HG02885 (cell line): ENCODE data around the gene EEF1AKMT4.
A peak's percentile ranks its signal among the peaks of the same experiment; 100 is the strongest.

Source experiments
- ATAC-seq: cut with Tn5 transposase; IDR thresholded peaks from one replicate; pipeline ENCODE4 v1.9.1; 2021; ENCODE audit warnings: mild to moderate bottlenecking; ENCODE audit not compliant: unreplicated experiment, poor library complexity

Gene EEF1AKMT4

GRCh38 chr3:184295771-184296170 is 46.3 kb downstream of the EEF1AKMT4 start:
- ATAC-seq = no peak

DNA sequence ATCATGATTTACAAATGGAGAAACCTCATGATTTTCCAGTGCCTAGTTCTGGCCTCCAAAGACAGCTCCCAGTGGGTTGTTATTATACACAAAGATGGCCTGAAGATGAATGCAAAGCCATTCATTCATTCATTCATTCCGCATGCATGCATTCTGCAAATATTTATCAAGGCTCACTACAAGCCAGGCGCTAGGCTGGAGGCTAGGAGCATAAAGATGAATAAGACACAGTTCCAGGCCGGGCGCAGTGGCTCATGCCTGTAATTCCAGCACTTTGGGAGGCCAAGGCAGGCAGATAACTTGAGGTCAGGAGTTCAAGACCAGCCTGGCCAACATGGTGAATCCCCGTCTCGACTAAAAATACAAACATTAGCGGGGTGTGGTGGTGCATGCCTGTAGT is 47.1 kb downstream of the EEF1AKMT4 start:
- ATAC-seq = no peak

DNA sequence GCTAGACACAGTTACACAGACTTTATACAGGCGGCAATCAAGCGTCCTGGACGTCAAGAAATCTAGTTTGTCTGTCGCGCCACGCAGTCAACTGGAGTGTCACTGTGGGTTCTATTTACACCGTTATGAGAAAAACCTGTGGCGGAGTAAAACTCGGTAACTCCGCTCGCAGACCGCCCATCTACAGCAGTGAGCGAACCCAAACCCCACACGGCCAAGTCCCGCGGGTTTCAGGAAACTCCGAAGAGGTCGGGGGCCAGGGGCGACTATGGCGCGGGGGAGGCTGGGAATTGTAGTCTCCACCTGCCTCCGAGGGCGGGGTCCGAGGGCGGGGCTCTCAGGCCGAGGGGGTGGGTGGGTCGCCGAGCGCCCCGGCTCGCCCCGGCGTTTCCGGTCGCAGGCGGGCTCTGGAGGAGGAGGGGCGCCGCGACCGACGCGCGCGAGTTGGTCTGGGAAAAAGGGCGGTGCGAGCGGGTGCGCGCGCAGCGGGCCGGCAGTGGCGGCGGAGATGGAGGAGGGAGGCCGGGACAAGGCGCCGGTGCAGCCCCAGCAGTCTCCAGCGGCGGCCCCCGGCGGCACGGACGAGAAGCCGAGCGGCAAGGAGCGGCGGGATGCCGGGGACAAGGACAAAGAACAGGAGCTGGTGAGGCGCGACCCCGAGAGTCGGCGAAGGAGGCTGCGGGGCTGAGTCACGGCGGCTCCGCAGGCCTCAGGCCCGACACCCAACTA is 49.5 kb downstream of the EEF1AKMT4 start, which contains the start of gene PSMD2:
TSS of gene PSMD2 (plus strand) at position 483 of the 729 bp plus-strand sequence. CDS start at position 509, 26 bp downstream.
- ATAC-seq = peak; percentile 95

DNA sequence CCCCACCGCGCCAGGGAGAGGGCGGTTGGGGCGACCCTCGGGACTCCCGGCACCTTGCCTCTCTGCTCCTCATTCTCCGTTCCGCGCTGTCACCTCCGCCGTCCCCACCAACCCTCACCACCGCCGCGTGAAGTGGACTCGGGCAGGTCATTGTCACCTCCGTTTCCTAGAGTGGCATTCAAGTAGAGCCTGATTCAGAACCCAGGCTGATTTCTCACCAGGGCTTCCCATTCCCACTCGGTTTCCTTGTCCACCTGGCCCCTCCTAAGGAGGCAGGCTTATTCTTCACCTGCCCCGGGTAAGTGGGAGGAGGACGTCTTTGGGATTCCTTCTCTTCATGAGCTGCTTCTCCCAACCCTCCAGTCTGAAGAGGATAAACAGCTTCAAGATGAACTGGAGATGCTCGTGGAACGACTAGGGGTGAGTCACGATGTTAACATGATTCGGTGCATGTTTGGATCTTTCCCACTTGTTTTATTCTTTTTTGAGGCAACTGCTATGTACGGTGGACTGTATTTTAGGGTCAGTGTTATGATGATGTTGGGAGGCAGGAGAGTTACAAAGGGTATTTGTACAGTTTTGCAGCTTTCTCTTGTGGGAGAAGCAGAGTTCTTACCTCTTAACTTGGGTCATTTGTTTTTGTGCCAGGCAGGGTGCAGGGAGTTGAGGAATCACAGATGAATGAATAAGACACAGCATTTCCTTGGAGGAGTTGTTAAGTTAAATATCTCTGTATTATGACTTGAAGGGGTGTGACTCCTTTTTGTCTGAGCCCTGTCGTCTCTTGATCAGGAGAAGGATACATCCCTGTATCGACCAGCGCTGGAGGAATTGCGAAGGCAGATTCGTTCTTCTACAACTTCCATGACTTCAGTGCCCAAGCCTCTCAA is 50.3 kb downstream of the EEF1AKMT4 start:
- no peak for ATAC-seq

DNA sequence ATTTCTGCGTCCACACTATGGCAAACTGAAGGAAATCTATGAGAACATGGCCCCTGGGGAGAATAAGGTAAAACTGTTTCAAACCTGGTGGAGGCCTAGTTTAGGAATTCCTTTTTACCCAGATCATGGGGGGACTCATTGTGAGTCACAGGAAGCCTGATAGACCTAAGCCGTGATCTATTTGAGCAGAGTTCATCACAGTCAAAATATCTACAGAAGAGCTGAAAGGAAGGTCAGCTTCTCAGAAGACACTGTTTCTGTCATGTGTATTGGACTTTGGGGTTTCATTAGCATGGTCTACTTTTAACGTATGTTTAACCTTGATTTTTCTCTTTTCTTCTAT is 50.9 kb downstream of the EEF1AKMT4 start:
- no peak for ATAC-seq

GRCh38 chr3:184305577-184305976 is 56.1 kb downstream of the EEF1AKMT4 start:
- ATAC-seq = no peak

- ATAC-seq = no peak
These were observed 57.0 kb downstream of the EEF1AKMT4 start for GRCh38 chr3:184306341-184306972.

DNA sequence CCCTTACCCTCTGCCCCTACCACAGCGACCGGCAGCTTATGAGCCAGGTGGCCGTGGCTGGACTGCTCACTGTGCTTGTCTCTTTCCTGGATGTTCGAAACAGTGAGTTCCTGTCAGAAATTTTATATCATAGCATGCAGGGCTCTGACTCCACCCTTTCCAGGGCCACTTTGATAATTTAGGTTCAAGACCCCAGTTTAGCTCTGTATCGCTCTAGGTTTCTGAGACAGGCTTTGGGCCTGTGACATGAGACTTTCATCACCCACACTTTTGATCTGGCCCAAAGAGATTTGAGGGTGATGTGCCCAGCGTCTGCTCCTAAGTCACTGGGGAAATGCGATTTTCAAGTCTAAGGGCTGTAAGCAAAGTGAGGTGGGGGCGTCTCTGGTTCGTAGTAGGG is 58.4 kb downstream of the EEF1AKMT4 start:
- no peak for ATAC-seq
